ENCODE measurements around the gene CTSW.

GRCh38 chr11:65862941-65863888 lies 16.4 kb upstream of the CTSW start:
- TF ChIP-seq FOSB (CRISPR knock-in tag; IDR thresholded peaks at IDR 0.05) (no peak), CHD2 (IDR thresholded peaks at IDR 0.05; ENCODE audit: low read length, partially characterized antibody) (no peak), POLR2A (IDR thresholded peaks at IDR 0.05; ENCODE audit: low read length) (no peak), BHLHE40 (IDR thresholded peaks at IDR 0.05; ENCODE audit: low read depth, low read length) (no peak), JUN (IDR thresholded peaks at IDR 0.05) (no peak), POLR2AphosphoS2 (conservative IDR thresholded peaks at IDR 0.05; ENCODE audit: low read length) (no peak), CBX8 (IDR thresholded peaks at IDR 0.05) (no peak), PBX3 (IDR thresholded peaks at IDR 0.05) (no peak), ESRRA (IDR thresholded peaks at IDR 0.05; ENCODE audit: borderline replicate concordance, low read length) (no peak), CTCF (IDR thresholded peaks at IDR 0.05) (no peak), SMC3 (IDR thresholded peaks at IDR 0.05) (no peak), MAX (IDR thresholded peaks at IDR 0.05) (no peak)
- TF ChIP-seq, protein P1, sequence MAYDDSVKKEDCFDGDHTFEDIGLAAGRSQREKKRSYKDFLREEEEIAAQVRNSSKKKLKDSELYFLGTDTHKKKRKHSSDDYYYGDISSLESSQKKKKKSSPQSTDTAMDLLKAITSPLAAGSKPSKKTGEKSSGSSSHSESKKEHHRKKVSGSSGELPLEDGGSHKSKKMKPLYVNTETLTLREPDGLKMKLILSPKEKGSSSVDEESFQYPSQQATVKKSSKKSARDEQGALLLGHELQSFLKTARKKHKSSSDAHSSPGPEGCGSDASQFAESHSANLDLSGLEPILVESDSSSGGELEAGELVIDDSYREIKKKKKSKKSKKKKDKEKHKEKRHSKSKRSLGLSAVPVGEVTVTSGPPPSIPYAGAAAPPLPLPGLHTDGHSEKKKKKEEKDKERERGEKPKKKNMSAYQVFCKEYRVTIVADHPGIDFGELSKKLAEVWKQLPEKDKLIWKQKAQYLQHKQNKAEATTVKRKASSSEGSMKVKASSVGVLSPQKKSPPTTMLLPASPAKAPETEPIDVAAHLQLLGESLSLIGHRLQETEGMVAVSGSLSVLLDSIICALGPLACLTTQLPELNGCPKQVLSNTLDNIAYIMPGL (CRISPR knock-in tag; IDR thresholded peaks at IDR 0.05; ENCODE audit: borderline replicate concordance), result no peak
